HCT116 (cell line): Measurements from ENCODE around the gene MYO1B. TPM values are rescaled to one million over a fixed set of nuclear protein-coding genes. Genes with fewer than 3 reads are reported as not detected.

Experiments used
- ATAC-seq: fragments of 200-7000 bp; cut with Tn5 transposase; 2 replicates; pipeline ENCODE4 v1.9.1; 2020; ENCODE audit warnings: mild to moderate bottlenecking, moderate library complexity
- BruUV-seq: library from RNA; stranded (reverse); fragments of 400-500 nt; replicated peaks from 2 replicates; lab custom pipeline; 2021; lab: Mats Ljungman, UMichigan
- CTCF ChIA-PET: fragments of 300-600 bp; sonication (Branson Sonifier 250); formaldehyde crosslinking; loops from one replicate; lab custom pipeline; 2021; ENCODE audit warnings: antibody characterized with exemption; lab: Charles Lee
- POLR2A ChIA-PET: fragments of 300-600, 350-600 bp; sonication (Branson Sonifier 250); formaldehyde crosslinking; loops from one replicate; lab custom pipeline; 2021; ENCODE audit warnings: antibody characterized with exemption; lab: Charles Lee
- RAD21 ChIA-PET, 2 experiments: fragments of 300-600 bp; sonication (Branson Sonifier 250); formaldehyde crosslinking; loops; one replicate each; lab custom pipeline; 2023; ENCODE audit warnings: low total read pairs in 2 of 2; ENCODE audit not compliant: uncharacterized antibody in 2 of 2, unreplicated experiment in 2 of 2, low non-redundant PET in 1 of 2; lab: Charles Lee
- DNase-seq: peaks from one replicate; pipeline ENCODE4 v3.0.0-alpha.2; 2010; ENCODE audit warnings: low read depth, low spot score
- H2AFZ ChIP-seq: fragments of 200-600 bp; shearing (Covaris generic), sonication (generic); 2 replicates; pipeline ENCODE4 v1.6.1; 2017; ENCODE audit warnings: low read depth, mixed run types, mixed read lengths, antibody characterized with exemption, low read length; ENCODE audit not compliant: poor library complexity, severe bottlenecking
- H3K27ac ChIP-seq: 2 replicates; pipeline ENCODE4 v1.5.1; 2012; ENCODE audit warnings: low read depth, low read length
- H3K27me3 ChIP-seq: fragments of 200-600 bp; sonication (generic); 2 replicates; pipeline ENCODE4 v1.6.1; 2016; ENCODE audit warnings: mixed run types, low read length, mixed read lengths; ENCODE audit not compliant: insufficient read depth
- H3K36me3 ChIP-seq, 2 experiments: fragments of 200-500 bp in 1 of 2; fragments of 200-600 bp in 1 of 2; sonication (Bioruptor generic) in 1 of 2; sonication (generic) in 1 of 2; 2 replicates each; pipeline versions ENCODE4 v1.5.1 to v1.6.1; 2014 to 2016; ENCODE audit warnings: low read length in 2 of 2, inconsistent platforms in 1 of 2, mixed read lengths in 1 of 2, mixed run types in 1 of 2; ENCODE audit not compliant: insufficient read depth in 2 of 2, control insufficient read depth in 1 of 2
- H3K4me1 ChIP-seq, 2 experiments: fragments of 200-600 bp in 1 of 2; sonication (generic) in 1 of 2; 2 replicates each; pipeline versions ENCODE4 v1.5.1 to v1.6.1; 2012 to 2017; ENCODE audit warnings: low read length in 2 of 2, inconsistent platforms in 1 of 2, mild to moderate bottlenecking in 1 of 2, mixed read lengths in 1 of 2, mixed run types in 1 of 2, moderate library complexity in 1 of 2; ENCODE audit not compliant: insufficient read depth in 2 of 2, control insufficient read depth in 1 of 2
- H3K4me2 ChIP-seq: fragments of 200-600 bp; sonication (generic); 2 replicates; pipeline ENCODE4 v1.6.1; 2017; ENCODE audit warnings: mixed run types, low read length, mixed read lengths
- H3K4me3 ChIP-seq, 2 experiments: fragments of 200-600 bp in 1 of 2; sonication (generic) in 1 of 2; replicated peaks in 1 of 2; 2 replicates each; pipeline ENCODE4 v1.5.1; 2011 to 2016; ENCODE audit warnings: low read length in 2 of 2, control low read depth in 1 of 2, low read depth in 1 of 2, mild to moderate bottlenecking in 1 of 2, mixed read lengths in 1 of 2, mixed run types in 1 of 2
- H3K79me2 ChIP-seq: fragments of 200-600 bp; sonication (generic); 2 replicates; pipeline ENCODE4 v1.6.1; 2017; ENCODE audit warnings: mild to moderate bottlenecking, mixed run types, low read length, moderate library complexity, mixed read lengths; ENCODE audit not compliant: insufficient read depth
- H3K9ac ChIP-seq: fragments of 200-600 bp; sonication (generic); 2 replicates; pipeline ENCODE4 v1.6.1; 2016; ENCODE audit warnings: low read length, mixed read lengths
- H3K9me2 ChIP-seq: fragments of 200-600 bp; sonication (generic), shearing (Covaris generic); 2 replicates; pipeline ENCODE4 v1.6.1; 2017; ENCODE audit warnings: mixed run types, mild to moderate bottlenecking, moderate library complexity; ENCODE audit not compliant: insufficient read depth
- H3K9me3 ChIP-seq, 2 experiments: fragments of 200-500 bp in 1 of 2; fragments of 200-600 bp in 1 of 2; sonication (Bioruptor generic) in 1 of 2; sonication (generic) in 1 of 2; 2 replicates each; pipeline ENCODE4 v1.6.1; 2014 to 2017; ENCODE audit warnings: low read length in 2 of 2, mixed read lengths in 2 of 2, inconsistent platforms in 1 of 2, low read depth in 1 of 2, mild to moderate bottlenecking in 1 of 2, mixed run types in 1 of 2, moderate library complexity in 1 of 2; ENCODE audit not compliant: control insufficient read depth in 1 of 2, insufficient read depth in 1 of 2
- H4K20me1 ChIP-seq: fragments of 200-600 bp; sonication (generic), shearing (Covaris generic); 2 replicates; pipeline ENCODE4 v1.6.1; 2017; ENCODE audit warnings: mixed run types, mild to moderate bottlenecking, moderate library complexity; ENCODE audit not compliant: insufficient read depth
- CEBPB ChIP-seq: IDR thresholded peaks from 2 replicates; pipeline ENCODE4 v1.6.1; 2012; ENCODE audit warnings: low read depth
- JUND ChIP-seq: IDR thresholded peaks from 2 replicates; pipeline ENCODE4 v1.6.1; 2012
- RAD21 ChIP-seq: IDR thresholded peaks from 2 replicates; pipeline ENCODE4 v1.6.1; 2012; ENCODE audit warnings: low read depth, mild to moderate bottlenecking
- SIN3A ChIP-seq: IDR thresholded peaks from 2 replicates; pipeline ENCODE4 v1.6.1; 2012; ENCODE audit warnings: low read depth
- ZFX ChIP-seq: fragments of 450-650 bp; IDR thresholded peaks from 2 replicates; pipeline ENCODE4 v1.6.1; 2017
- intact Hi-C: fragments of 100-400 bp; cut with micrococcal nuclease; formaldehyde crosslinking; loops from 2 replicates; pipeline ENCODE4 v1.10.0; 2022
- total RNA-seq: library from RNA; stranded (reverse); gene quantifications from one replicate; pipeline ENCODE4 v1.2.1, GENCODE V29; 2021; ENCODE audit not compliant: unreplicated experiment
- TF ChIP-seq, protein P1 (sequence below), 3 experiments: fragments of 200-600 bp in 1 of 3; sonication (generic) in 1 of 3; IDR thresholded peaks in 2 of 3; conservative IDR thresholded peaks in 1 of 3; 2 replicates each; pipeline ENCODE4 v1.5.1; 2012 to 2017; ENCODE audit warnings: low read depth in 2 of 3, low read length in 2 of 3, antibody characterized with exemption in 1 of 3, borderline replicate concordance in 1 of 3, control low read depth in 1 of 3, mild to moderate bottlenecking in 1 of 3, mixed read lengths in 1 of 3, mixed run types in 1 of 3, moderate library complexity in 1 of 3; ENCODE audit not compliant: insufficient read depth in 1 of 3
- TF ChIP-seq, protein P2 (sequence below): IDR thresholded peaks from 2 replicates; pipeline ENCODE4 v1.6.1; 2011; ENCODE audit warnings: mild to moderate bottlenecking, low read length, moderate library complexity; ENCODE audit not compliant: insufficient replicate concordance; ENCODE audit errors: extremely low read depth
- TF ChIP-seq, protein P3 (sequence below): IDR thresholded peaks from 2 replicates; pipeline ENCODE4 v1.6.1; 2012
- TF ChIP-seq, protein P4 (sequence below): IDR thresholded peaks from 2 replicates; pipeline ENCODE4 v1.6.1; 2012; ENCODE audit warnings: low read depth

Gene MYO1B
- total RNA-seq, 1 experiment from 2014 or later: 51.7 TPM

DNA sequence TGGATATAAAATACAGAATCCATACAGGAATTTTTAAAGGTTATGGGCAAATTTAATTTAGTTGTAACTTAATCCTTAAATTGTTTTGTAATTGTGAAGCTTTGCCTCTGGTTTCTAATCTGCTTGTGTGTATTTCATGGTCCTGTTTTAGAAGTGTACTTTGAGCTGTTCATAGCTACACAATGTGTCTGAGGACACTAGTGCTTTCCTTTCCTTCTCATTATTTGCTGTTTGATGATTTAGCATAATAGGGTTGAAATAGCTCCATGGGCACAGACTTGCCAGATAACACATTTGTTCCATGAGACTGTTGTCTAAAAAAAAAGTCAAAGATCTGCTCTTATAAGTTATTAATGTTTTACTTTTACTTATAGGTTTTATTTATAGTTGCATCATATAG, 134.2 kb downstream of the MYO1B start:
- H3K4me1 ChIP-seq: peaks cover 16 to 21% of the 10 kb centered on the region in 2 experiments
- ATAC-seq (no peak), DNase-seq (no peak)
- no peaks in the 10 kb centered on the region for H3K36me3 ChIP-seq
- POLR2A ChIA-PET: no interaction called here
- no peak overlapping the region for H3K9ac ChIP-seq
- H3K4me2 ChIP-seq: no peak overlapping the region
- RAD21 ChIA-PET: no interaction called here
- H2AFZ ChIP-seq: no peak overlapping the region
- H3K79me2 ChIP-seq: no peaks in the 10 kb centered on the region
- no peak overlapping the region for H3K4me3 ChIP-seq
- CTCF ChIA-PET: no interaction called here
- intact Hi-C loops: no loop called here
- H3K9me2 ChIP-seq: no peaks in the 10 kb centered on the region
- H3K27ac ChIP-seq: no peak overlapping the region
- no peaks in the 10 kb centered on the region for H3K27me3 ChIP-seq
- TF ChIP-seq, protein P1, sequence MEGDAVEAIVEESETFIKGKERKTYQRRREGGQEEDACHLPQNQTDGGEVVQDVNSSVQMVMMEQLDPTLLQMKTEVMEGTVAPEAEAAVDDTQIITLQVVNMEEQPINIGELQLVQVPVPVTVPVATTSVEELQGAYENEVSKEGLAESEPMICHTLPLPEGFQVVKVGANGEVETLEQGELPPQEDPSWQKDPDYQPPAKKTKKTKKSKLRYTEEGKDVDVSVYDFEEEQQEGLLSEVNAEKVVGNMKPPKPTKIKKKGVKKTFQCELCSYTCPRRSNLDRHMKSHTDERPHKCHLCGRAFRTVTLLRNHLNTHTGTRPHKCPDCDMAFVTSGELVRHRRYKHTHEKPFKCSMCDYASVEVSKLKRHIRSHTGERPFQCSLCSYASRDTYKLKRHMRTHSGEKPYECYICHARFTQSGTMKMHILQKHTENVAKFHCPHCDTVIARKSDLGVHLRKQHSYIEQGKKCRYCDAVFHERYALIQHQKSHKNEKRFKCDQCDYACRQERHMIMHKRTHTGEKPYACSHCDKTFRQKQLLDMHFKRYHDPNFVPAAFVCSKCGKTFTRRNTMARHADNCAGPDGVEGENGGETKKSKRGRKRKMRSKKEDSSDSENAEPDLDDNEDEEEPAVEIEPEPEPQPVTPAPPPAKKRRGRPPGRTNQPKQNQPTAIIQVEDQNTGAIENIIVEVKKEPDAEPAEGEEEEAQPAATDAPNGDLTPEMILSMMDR (IDR thresholded peaks at IDR 0.05 in 2 of 3, conservative IDR thresholded peaks at IDR 0.05 in 1 of 3; ENCODE audit: borderline replicate concordance in 1 of 3, insufficient read depth in 1 of 3, low read depth in 2 of 3, low read length in 2 of 3): no peak
- TF ChIP-seq JUND: no peak
- TF ChIP-seq CEBPB: no peak
- no peak for TF ChIP-seq ZFX
- TF ChIP-seq, protein P2, sequence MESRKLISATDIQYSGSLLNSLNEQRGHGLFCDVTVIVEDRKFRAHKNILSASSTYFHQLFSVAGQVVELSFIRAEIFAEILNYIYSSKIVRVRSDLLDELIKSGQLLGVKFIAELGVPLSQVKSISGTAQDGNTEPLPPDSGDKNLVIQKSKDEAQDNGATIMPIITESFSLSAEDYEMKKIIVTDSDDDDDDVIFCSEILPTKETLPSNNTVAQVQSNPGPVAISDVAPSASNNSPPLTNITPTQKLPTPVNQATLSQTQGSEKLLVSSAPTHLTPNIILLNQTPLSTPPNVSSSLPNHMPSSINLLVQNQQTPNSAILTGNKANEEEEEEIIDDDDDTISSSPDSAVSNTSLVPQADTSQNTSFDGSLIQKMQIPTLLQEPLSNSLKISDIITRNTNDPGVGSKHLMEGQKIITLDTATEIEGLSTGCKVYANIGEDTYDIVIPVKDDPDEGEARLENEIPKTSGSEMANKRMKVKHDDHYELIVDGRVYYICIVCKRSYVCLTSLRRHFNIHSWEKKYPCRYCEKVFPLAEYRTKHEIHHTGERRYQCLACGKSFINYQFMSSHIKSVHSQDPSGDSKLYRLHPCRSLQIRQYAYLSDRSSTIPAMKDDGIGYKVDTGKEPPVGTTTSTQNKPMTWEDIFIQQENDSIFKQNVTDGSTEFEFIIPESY: no peak
- no peak for TF ChIP-seq SIN3A
- TF ChIP-seq, protein P3, sequence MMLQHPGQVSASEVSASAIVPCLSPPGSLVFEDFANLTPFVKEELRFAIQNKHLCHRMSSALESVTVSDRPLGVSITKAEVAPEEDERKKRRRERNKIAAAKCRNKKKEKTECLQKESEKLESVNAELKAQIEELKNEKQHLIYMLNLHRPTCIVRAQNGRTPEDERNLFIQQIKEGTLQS: no peak
- no peak for TF ChIP-seq RAD21
- TF ChIP-seq, protein P4, sequence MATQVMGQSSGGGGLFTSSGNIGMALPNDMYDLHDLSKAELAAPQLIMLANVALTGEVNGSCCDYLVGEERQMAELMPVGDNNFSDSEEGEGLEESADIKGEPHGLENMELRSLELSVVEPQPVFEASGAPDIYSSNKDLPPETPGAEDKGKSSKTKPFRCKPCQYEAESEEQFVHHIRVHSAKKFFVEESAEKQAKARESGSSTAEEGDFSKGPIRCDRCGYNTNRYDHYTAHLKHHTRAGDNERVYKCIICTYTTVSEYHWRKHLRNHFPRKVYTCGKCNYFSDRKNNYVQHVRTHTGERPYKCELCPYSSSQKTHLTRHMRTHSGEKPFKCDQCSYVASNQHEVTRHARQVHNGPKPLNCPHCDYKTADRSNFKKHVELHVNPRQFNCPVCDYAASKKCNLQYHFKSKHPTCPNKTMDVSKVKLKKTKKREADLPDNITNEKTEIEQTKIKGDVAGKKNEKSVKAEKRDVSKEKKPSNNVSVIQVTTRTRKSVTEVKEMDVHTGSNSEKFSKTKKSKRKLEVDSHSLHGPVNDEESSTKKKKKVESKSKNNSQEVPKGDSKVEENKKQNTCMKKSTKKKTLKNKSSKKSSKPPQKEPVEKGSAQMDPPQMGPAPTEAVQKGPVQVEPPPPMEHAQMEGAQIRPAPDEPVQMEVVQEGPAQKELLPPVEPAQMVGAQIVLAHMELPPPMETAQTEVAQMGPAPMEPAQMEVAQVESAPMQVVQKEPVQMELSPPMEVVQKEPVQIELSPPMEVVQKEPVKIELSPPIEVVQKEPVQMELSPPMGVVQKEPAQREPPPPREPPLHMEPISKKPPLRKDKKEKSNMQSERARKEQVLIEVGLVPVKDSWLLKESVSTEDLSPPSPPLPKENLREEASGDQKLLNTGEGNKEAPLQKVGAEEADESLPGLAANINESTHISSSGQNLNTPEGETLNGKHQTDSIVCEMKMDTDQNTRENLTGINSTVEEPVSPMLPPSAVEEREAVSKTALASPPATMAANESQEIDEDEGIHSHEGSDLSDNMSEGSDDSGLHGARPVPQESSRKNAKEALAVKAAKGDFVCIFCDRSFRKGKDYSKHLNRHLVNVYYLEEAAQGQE: no peak
- no TSS peak for BruUV-seq
- no peaks in the 10 kb centered on the region for H4K20me1 ChIP-seq
- no peaks in the 10 kb centered on the region for H3K9me3 ChIP-seq
